GM21786 (cell line): ENCODE results near the gene GFOD2.
"Not testable (repeated sequence)": the region's sequence is repeated elsewhere in the genome, so short reads cannot be mapped to it uniquely, and the experiment has no call there.

ENCODE experiments used
- ATAC-seq: cut with Tn5 transposase; IDR thresholded peaks from one replicate; pipeline ENCODE4 v1.9.1; 2021; ENCODE audit not compliant: unreplicated experiment

Gene GFOD2

DNA sequence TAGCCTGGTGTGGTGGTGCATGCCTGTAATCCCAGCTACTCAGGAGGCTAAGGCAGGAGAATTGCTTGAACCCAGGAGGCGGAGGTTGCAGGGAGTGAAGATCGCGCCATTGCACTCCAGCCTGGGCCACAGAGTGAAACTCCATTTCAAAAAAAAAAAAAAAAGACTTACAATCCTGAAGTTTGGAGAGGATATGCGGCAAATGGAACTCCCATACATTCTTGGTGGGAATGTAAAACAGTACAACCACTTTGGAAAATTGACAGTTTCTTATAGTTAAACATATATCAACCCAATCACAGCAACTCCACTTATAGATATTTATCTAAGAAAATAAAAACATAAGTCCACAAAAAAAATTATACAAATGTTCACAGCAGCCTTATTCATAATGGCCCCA is 11.9 kb downstream of the GFOD2 start:
- ATAC-seq, result no peak

DNA sequence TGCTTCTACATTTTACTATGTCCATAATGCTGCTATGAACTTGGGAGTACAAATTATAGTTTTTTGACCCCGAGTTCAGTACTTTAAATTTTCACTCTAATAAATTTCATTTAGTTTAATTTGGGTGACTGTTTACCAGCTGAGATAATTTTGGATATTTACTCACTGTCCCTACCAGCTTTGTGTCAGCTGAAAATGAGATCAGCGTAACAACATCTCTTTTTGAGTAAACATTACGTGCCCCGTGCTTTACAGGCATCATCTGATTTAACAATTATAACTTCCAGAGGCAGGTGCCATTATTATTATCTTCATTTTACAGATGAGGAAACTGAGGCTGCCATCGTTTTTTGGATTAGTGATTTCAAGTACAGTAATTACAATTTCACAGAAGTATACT is 15.0 kb downstream of the GFOD2 start:
- no peak for ATAC-seq

DNA sequence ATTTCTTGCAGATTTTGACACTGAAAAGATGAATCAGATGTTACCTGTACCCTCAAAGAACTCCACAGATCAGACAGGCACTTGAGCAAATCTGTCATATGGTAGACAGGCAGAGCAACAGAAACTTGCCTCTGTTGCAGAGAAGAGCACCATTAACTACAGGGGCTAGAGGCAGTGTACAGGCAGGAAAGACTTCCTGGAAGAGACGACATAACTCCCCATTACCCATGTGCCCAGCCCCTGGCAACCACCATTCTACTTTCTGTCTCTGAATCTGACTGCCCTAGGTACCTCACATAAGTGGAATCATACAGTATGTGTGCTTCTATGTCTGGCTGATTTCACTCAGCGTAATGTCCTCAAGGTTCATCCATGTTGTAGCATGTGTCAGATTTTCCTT is 15.5 kb downstream of the GFOD2 start:
- no peak for ATAC-seq

GRCh38 chr16:67702130-67702529 is 17.0 kb downstream of the GFOD2 start:
- no peak for ATAC-seq

GRCh38 chr16:67701420-67701819 is 17.7 kb downstream of the GFOD2 start:
- ATAC-seq, result no peak

GRCh38 chr16:67699265-67699664 is 19.9 kb downstream of the GFOD2 start:
- ATAC-seq, result no peak

GRCh38 chr16:67697422-67698185 is 21.5 kb downstream of the GFOD2 start:
- ATAC-seq, result no peak

- ATAC-seq, result no peak
These were observed 24.5 kb downstream of the GFOD2 start for GRCh38 chr16:67694611-67695010.

GRCh38 chr16:67693517-67694285 is 25.4 kb downstream of the GFOD2 start:
- not testable (repeated sequence) for ATAC-seq

DNA sequence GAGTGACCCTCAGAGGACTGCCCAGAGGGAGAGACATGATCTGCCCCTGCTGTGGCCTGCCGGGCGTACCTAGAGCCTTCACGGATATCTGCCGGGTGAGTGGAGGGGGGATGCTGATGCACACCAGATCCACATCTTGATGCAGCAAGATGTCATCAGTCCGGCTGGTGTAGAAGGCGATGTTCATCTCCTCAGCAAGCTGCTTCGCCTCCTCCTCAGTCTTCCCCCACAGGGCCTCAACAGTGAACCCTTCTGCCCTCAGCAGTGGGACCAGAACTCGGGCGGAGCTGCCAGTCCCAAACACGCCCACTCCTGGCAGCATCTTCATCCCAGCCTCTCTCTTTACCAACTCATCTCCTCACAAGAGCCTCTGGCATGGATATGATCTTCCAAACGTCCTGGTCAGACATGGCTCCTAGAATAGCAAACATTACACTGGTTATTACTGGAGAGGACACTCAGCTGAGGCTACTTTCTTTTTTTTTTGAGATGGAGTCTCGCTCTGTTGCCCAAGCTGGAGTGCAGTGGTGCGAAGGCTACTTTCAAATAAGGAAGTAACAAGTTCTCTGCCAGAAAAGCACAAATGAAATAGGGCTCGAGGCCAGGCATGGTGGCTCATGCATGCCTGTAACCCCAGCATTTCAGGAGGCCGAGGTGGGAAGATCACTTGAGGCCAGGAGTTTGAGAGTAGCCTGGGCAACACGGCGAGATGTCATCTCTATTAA is 33.6 kb downstream of the GFOD2 start:
- no peak for ATAC-seq

DNA sequence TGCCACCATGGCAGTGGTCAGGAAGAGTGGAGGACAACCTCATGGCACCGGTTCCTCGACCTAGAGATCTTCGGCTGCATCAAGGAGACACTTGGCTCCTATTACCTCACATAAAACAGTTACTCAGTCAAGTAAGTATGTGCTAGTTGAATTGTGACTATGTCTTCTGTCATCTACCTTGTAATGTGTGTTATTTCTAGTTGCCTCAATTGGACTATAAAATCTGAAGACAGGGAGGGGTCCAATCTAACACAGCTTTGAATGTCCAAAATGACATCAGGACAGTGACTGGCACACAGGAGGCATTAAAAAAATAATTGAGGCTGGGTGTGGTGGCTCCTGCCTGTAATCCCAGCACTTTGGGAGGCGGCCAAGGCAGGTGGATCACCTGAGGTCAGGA is 35.3 kb downstream of the GFOD2 start:
- ATAC-seq, result no peak

DNA sequence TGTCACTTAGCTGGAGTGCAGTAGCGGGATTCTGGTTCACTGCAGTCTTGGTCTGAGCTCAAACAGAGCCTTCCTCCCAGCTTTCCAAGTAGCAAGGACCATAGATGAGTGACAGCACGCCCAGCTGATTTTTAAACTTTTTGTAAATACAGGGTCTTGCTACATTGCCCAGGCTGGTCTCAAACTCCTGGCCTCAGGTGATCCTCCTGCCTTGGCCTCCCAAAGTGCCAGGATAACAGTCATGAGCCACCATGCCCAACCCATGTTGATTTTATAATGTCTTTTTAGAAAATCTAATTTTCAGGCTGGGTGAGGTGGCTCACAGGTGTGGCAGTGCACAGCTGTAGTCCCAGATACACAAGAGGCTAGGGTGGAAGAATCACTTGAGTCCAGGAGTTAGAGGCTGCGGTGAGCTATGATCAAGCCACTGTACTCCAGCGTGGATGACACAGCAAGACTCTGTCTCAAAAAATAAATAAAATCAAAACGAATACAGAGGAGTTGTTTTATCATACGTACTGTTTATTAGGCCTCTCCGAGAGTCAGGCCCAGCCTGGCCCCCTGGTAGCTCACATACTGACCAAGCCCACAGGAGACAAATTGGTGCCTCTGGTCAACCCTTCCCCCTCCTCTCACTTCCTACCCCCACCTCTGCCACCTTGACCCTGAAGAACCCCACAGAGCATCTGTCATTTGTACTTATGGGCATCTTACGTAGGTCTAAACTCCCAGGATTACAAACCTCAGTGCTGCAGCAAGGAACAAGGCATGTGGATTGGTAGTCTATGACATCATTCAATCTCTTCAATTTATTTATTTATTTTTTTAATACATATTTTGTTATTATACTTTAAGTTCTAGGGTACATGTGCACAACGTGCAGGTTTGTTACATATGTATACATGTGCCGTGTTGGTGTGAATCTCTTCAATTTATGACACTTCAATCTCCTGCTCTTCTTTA is 38.9 kb downstream of the GFOD2 start:
- ATAC-seq, result no peak

GRCh38 chr16:67678354-67679023 is 40.6 kb downstream of the GFOD2 start:
- ATAC-seq, result no peak

DNA sequence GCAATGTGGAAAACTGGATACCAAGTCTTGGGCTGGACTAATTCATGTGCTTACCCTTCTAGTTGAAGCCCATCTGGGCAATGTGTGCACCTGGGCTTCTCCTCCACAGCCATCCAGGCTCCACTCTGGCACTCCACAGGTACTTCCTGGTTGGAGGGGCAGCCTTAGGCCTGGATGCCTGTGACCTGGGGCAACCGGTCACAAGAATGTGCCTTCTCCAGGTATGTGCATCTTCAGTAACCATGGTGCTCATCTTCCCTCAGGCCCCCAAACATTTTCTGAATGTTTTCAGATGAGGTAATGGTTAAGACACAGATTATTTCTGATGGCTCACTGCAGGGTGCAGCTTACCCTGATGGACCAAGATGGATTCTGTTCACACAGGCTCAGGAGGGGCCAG is 41.4 kb downstream of the GFOD2 start:
- ATAC-seq, result no peak

DNA sequence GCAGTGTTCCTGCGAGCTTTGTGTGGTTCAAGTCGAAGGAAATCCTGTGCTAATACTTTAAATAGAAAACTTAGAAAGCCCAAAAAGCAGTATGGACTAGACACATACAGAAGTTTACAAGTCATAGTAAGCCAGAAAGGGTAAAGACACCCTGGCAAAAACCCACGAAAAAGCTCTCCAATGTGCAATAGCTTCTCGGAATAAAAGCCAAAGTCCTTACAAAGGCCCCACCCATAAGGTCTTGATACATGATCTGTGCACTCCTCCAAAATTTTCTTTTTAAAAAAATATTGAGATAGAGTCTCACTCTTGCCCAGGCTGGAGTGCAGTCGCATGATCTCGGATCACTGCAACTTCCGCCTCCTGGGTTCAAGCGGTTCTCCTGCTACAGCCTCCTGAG is 42.2 kb downstream of the GFOD2 start:
- ATAC-seq, result no peak

DNA sequence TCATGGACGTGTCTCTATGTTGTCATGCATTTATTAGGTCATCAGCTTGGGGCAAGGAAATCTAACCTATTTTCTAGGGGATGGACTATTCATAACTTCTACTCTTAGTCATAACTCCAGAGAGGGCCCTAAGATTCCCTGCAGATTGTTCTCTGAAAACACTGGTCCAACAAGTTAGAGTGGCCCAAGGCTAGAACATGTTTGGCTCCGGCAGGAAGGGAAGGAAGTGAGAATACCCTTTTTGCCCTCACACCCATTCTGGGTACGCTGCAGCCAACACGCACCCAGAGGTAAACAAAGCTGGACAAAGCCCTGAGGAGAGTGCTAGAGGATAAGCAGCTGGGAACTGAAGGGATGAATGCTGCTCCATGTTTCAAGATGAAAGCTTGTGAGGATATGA is 42.6 kb downstream of the GFOD2 start:
- no peak for ATAC-seq

- no peak for ATAC-seq
These were observed 43.1 kb downstream of the GFOD2 start for GRCh38 chr16:67675999-67676398.

- no peak for ATAC-seq
These were observed 43.6 kb downstream of the GFOD2 start for GRCh38 chr16:67675579-67675935.

- no peak for ATAC-seq
These were observed 44.1 kb downstream of the GFOD2 start for GRCh38 chr16:67674851-67675578.
